ENCODE measurements around the gene TXNDC8. TPM values are rescaled to one million over a fixed set of nuclear protein-coding genes. Genes with fewer than 3 reads are reported as not detected.

TXNDC8 gene
- total RNA-seq, 1 donor from 2014 or later, result not detected

- Mint-ChIP-seq H3K4me3 (no peak overlapping the region), H3K27ac (no peak overlapping the region), H3K36me3 (no peaks in the 10 kb centered on the region), H3K9me3 (no peaks in the 10 kb centered on the region), H3K4me1 (ENCODE audit: unreplicated experiment) (no peaks in the 10 kb centered on the region), H3K27me3 (no peaks in the 10 kb centered on the region)
- no peak for DNase-seq (ENCODE audit: extremely low spot score, unreplicated experiment)
- TF ChIP-seq CTCF (conservative IDR thresholded peaks at IDR 0.05), result no peak
Observed at GRCh38 chr9:110327716-110328115, 9.9 kb downstream of the TXNDC8 start.

- no peaks in the 10 kb centered on the region for H3K4me1 Mint-ChIP-seq (ENCODE audit: unreplicated experiment)
- H3K27me3 Mint-ChIP-seq, result peaks cover 4% of the 10 kb centered on the region
- no peaks in the 10 kb centered on the region for H3K9me3 Mint-ChIP-seq
- no peak overlapping the region for H3K4me3 Mint-ChIP-seq
- no peaks in the 10 kb centered on the region for H3K36me3 Mint-ChIP-seq
- no peak overlapping the region for H3K27ac Mint-ChIP-seq
- no peak for TF ChIP-seq CTCF (conservative IDR thresholded peaks at IDR 0.05)
- no peak for DNase-seq (ENCODE audit: extremely low spot score, unreplicated experiment)
Observed at GRCh38 chr9:110323818-110324217, 13.8 kb downstream of the TXNDC8 start.

GRCh38 chr9:110320651-110321445 is 16.8 kb downstream of the TXNDC8 start:
- peaks cover 4% of the 10 kb centered on the region for H3K27me3 Mint-ChIP-seq

GRCh38 chr9:110319781-110320492 is 17.7 kb downstream of the TXNDC8 start:
- Mint-ChIP-seq H3K9me3 (no peaks in the 10 kb centered on the region), H3K27ac (no peak overlapping the region), H3K4me1 (ENCODE audit: unreplicated experiment) (no peaks in the 10 kb centered on the region), H3K27me3 (peaks cover 4% of the 10 kb centered on the region), H3K4me3 (no peak overlapping the region), H3K36me3 (no peaks in the 10 kb centered on the region)
- no peak for TF ChIP-seq CTCF (conservative IDR thresholded peaks at IDR 0.05)
- DNase-seq (ENCODE audit: extremely low spot score, unreplicated experiment), result no peak

More at GRCh38 chr9:110320651-110321445, 16.8 kb downstream of the TXNDC8 start:
- Mint-ChIP-seq H3K27ac (no peak overlapping the region), H3K9me3 (no peaks in the 10 kb centered on the region), H3K4me1 (ENCODE audit: unreplicated experiment) (no peaks in the 10 kb centered on the region), H3K4me3 (no peak overlapping the region), H3K36me3 (no peaks in the 10 kb centered on the region)
- no peak for DNase-seq (ENCODE audit: extremely low spot score, unreplicated experiment)
- TF ChIP-seq CTCF (conservative IDR thresholded peaks at IDR 0.05), result no peak

GRCh38 chr9:110317911-110318310 is 19.8 kb downstream of the TXNDC8 start:
- Mint-ChIP-seq H3K4me3 (no peak overlapping the region), H3K9me3 (no peaks in the 10 kb centered on the region), H3K36me3 (no peaks in the 10 kb centered on the region), H3K4me1 (ENCODE audit: unreplicated experiment) (no peaks in the 10 kb centered on the region), H3K27me3 (peaks cover 4% of the 10 kb centered on the region), H3K27ac (no peak overlapping the region)
- no peak for DNase-seq (ENCODE audit: extremely low spot score, unreplicated experiment)
- no peak for TF ChIP-seq CTCF (conservative IDR thresholded peaks at IDR 0.05)
